Stimulated activated CD8-positive, alpha-beta memory T cell treated with anti-CD3 and anti-CD28 coated beads, Interleukin-12 subunit alpha, Interleukin-12 subunit beta, amount 100 ng/mL, for 1 hour (primary cell): ENCODE measurements around the gene UBXN10.

ENCODE experiments used
- DNase-seq: peaks from one replicate; pipeline ENCODE4 v3.0.0-alpha.2; 2020; ENCODE audit warnings: low read depth

Gene UBXN10

GRCh38 chr1:20151906-20152598 lies 33.8 kb upstream of the UBXN10 start:
- DNase-seq = peak; percentile 69

GRCh38 chr1:20152599-20152930 lies 33.3 kb upstream of the UBXN10 start:
- DNase-seq = no peak

GRCh38 chr1:20153000-20153418 lies 32.9 kb upstream of the UBXN10 start:
- DNase-seq = no peak

- DNase-seq = no peak
Observed at GRCh38 chr1:20154301-20154831, 31.5 kb upstream of the UBXN10 start.

- no peak for DNase-seq
Observed at GRCh38 chr1:20158358-20159070, 27.4 kb upstream of the UBXN10 start.

- DNase-seq = no peak
Observed at GRCh38 chr1:20160034-20160433, 25.9 kb upstream of the UBXN10 start.

- DNase-seq = no peak
Observed at GRCh38 chr1:20164694-20165202, 21.1 kb upstream of the UBXN10 start.

- DNase-seq = no peak
Observed at GRCh38 chr1:20165522-20165951, 20.4 kb upstream of the UBXN10 start.

- DNase-seq = no peak
Observed at GRCh38 chr1:20166051-20166450, 19.8 kb upstream of the UBXN10 start.

- DNase-seq = no peak
Observed at GRCh38 chr1:20167126-20167525, 18.8 kb upstream of the UBXN10 start.

- DNase-seq = no peak
Observed at GRCh38 chr1:20168564-20169491, 17.1 kb upstream of the UBXN10 start.

GRCh38 chr1:20169932-20170331 lies 16.0 kb upstream of the UBXN10 start:
- no peak for DNase-seq

GRCh38 chr1:20172033-20172590 lies 13.8 kb upstream of the UBXN10 start:
- no peak for DNase-seq

- DNase-seq = no peak
Observed at GRCh38 chr1:20174937-20175666, 10.8 kb upstream of the UBXN10 start.

- no peak for DNase-seq
Observed at GRCh38 chr1:20178634-20179370, 7.1 kb upstream of the UBXN10 start.

GRCh38 chr1:20179371-20180128 lies 6.3 kb upstream of the UBXN10 start:
- DNase-seq = no peak

- no peak for DNase-seq
Observed at GRCh38 chr1:20180129-20180843, 5.6 kb upstream of the UBXN10 start.

GRCh38 chr1:20180844-20181207 lies 5.1 kb upstream of the UBXN10 start:
- no peak for DNase-seq

- DNase-seq = no peak
Observed at GRCh38 chr1:20182415-20182814, 3.5 kb upstream of the UBXN10 start.
